Measurements from ENCODE around the gene RSPO4. TPM values are rescaled to one million over a fixed set of nuclear protein-coding genes. Genes with fewer than 3 reads are reported as not detected.

The RSPO4 gene
- total and polyA plus RNA-seq, 8 donors: 0.25 TPM; not detected in 7

DNA sequence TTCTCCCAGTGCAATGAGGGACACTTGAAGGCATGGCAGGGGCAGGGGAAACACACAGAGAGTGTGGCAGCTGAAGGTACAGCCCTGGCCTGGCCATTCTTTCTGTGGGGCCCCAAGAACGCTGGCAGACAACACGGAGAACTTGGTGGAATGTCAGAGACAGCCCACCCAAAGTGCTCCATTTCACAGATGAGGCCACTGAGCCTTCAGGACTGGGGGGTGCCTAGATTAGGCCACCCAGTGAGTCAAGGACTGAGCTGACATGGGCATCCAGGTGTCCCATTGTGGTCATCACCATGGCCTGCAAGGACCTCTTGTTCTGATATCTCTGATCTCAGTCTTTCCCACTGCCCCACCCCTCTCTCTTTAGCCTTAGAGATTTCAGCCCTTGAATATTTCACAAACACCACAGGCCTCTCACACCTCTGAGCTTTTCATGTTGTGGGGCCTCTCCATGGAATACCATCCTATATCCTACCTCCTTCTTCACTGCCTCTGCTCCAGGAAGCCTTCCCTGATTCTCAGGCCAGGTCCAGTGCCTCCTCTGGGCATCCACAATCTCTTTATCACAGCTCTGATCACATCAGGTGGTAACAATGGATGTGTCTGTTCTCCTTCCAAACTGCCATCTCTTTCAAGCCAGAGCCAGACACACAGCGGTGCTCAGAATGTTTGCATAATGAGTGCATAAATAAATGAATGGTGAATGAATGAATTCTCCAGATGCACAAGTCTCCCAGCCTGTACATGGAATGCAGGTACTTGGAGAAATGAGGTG, 2.0 kb upstream of the RSPO4 start:
- DNase-seq: no peak
- WGBS, 5 donors: 71 to 79% (median 74%) methylated on average over 3 of the region's 3 CpGs
- H3K4me1 ChIP-seq: peaks cover 0 to 8% (median 5%) of the 10 kb centered on the region in 4 donors
- peaks cover 13 to 73% (median 37%) of the 10 kb centered on the region in 3 donors for H3K27me3 ChIP-seq
- TF ChIP-seq CTCF (IDR thresholded peaks at IDR 0.05): no peak
- no peak for TF ChIP-seq POLR2A (IDR thresholded peaks at IDR 0.05)
- intact Hi-C loops (cut with DNase I; ENCODE audit: low total_unique reads): no loop called here
- no peaks in the 10 kb centered on the region for H3K9me3 ChIP-seq
- no peaks in the 10 kb centered on the region for H3K36me3 ChIP-seq
- no peak overlapping the region for H3K4me3 ChIP-seq
- no peak overlapping the region for H3K27ac ChIP-seq

DNA sequence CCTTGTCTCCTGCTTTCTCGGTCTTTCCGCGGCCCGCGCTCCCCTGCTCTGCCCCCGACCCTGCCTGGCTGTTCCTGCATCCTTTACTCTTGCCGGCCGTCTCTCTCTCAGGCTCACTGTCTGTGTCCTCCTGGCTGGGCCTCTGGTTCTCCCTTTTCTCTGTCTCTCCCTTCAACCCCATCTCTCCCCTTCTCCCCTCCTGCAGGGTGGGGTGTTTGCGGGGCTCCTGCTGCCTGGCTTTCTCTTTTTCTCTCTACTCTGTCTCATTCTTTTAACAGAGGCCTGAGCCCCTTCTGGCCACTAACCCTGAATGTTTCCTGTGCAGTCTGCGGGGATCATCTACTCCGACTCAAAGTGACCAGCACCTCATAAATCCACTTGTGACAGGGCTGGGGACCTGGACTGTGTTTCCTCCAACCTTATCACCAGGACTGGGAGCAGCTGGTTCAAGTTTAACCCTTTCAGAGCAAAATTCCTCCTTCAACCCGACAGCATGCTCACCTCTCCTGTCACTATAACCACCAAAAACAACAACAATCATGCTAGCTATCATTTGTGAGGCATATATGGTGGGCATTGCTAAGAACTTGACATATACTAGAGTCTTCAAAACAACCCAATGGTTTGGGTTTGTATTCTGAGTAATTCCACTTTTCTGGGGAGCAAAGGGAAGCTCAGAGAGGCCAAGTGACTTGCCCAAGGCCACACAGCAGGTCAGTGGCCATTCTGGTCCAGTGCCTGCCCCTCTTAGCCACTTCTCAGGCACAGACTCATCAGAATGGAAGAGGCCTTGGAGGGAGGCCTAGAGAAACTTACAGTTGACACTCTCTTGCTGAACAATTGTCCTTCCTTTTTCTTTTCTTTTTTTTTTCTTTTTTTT, 811 bp upstream of the RSPO4 start:
- no peaks in the 10 kb centered on the region for H3K9me3 ChIP-seq
- H3K4me1 ChIP-seq: peaks cover 0 to 8% (median 5%) of the 10 kb centered on the region in 4 donors
- peaks cover 13 to 76% (median 37%) of the 10 kb centered on the region in 3 donors for H3K27me3 ChIP-seq
- WGBS, 5 donors: 8 to 21% (median 14%) methylated on average over 12 of the region's 12 CpGs
- DNase-seq: no peak
- H3K27ac ChIP-seq: no peak overlapping the region
- peak overlapping the region in 2 of 4 donors; percentile 29 for H3K4me3 ChIP-seq
- intact Hi-C loops (cut with DNase I; ENCODE audit: low total_unique reads): no loop called here
- no peaks in the 10 kb centered on the region for H3K36me3 ChIP-seq
- no peak for TF ChIP-seq POLR2AphosphoS5 (IDR thresholded peaks at IDR 0.05)
- TF ChIP-seq POLR2A (IDR thresholded peaks at IDR 0.05): no peak
- TF ChIP-seq CTCF (IDR thresholded peaks at IDR 0.05): no peak
- TF ChIP-seq EP300 (IDR thresholded peaks at IDR 0.05): no peak

DNA sequence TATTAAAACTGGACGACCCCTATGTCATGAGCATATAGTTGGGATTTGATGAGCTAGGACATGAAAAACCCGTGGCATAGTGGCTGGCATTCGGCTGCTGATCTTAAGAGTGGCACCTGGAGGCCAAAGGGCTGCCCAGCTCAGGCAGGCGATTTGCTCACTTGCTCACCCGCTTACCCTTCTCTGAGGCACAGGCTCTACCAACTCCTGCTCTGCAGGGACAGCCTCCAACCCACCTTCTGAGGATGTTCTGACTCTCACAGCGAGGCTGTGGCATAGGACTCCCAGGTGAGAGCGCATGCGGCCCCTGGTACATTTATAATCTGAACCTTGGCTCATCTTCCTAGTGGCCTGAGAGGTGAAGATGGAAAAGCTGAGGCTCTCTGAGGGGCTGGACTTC, 995 bp downstream of the RSPO4 start:
- WGBS, 5 donors: 79 to 90% (median 89%) methylated on average over 7 to 8 of the region's 8 CpGs
- no peak overlapping the region for H3K4me3 ChIP-seq
- H3K36me3 ChIP-seq: no peaks in the 10 kb centered on the region
- DNase-seq: no peak
- no peak for TF ChIP-seq CTCF (IDR thresholded peaks at IDR 0.05)
- no peak for TF ChIP-seq POLR2A (IDR thresholded peaks at IDR 0.05)
- TF ChIP-seq EP300 (IDR thresholded peaks at IDR 0.05): no peak
- no peak for TF ChIP-seq POLR2AphosphoS5 (IDR thresholded peaks at IDR 0.05)
- H3K27ac ChIP-seq: no peak overlapping the region
- H3K27me3 ChIP-seq: peaks cover 13 to 70% (median 37%) of the 10 kb centered on the region in 3 donors
- intact Hi-C loops (cut with DNase I; ENCODE audit: low total_unique reads): no loop called here
- H3K9me3 ChIP-seq: no peaks in the 10 kb centered on the region
- H3K4me1 ChIP-seq: peaks cover 0 to 8% (median 5%) of the 10 kb centered on the region in 4 donors

- H3K36me3 ChIP-seq: no peaks in the 10 kb centered on the region
- TF ChIP-seq EP300 (IDR thresholded peaks at IDR 0.05) (no peak), POLR2AphosphoS5 (IDR thresholded peaks at IDR 0.05) (no peak), POLR2A (IDR thresholded peaks at IDR 0.05) (no peak), CTCF (IDR thresholded peaks at IDR 0.05) (no peak)
- peaks cover 13 to 49% (median 30%) of the 10 kb centered on the region in 3 donors for H3K27me3 ChIP-seq
- no peak for DNase-seq
- H3K4me3 ChIP-seq: no peak overlapping the region
- peaks cover 0 to 8% (median 5%) of the 10 kb centered on the region in 4 donors for H3K4me1 ChIP-seq
- WGBS, 5 donors: 77 to 87% (median 84%) methylated on average over 6 of the region's 6 CpGs
- H3K27ac ChIP-seq: no peak overlapping the region
- H3K9me3 ChIP-seq: no peaks in the 10 kb centered on the region
- intact Hi-C loops (cut with DNase I; ENCODE audit: low total_unique reads): no loop called here
Observed at GRCh38 chr20:998231-998830, 3.8 kb downstream of the RSPO4 start.

All from stomach (tissue), 9 donors.